GM10266 (cell line): ENCODE measurements around the gene PRKG1.

Source experiments
- DNase-seq: peaks from one replicate; pipeline ENCODE4 v3.0.0; 2012; ENCODE audit errors: extremely low spot score
- CTCF ChIP-seq: IDR thresholded peaks from 2 replicates; pipeline ENCODE4 v1.5.1; 2012; ENCODE audit warnings: mild to moderate bottlenecking, low read depth; ENCODE audit not compliant: control insufficient read depth, insufficient read depth; ENCODE audit errors: missing control alignments

Gene PRKG1

GRCh38 chr10:51937308-51938140 is 863.2 kb downstream of the PRKG1 start:
- DNase-seq: no peak
- TF ChIP-seq CTCF: no peak

- no peak for DNase-seq
- no peak for TF ChIP-seq CTCF
These were observed 876.2 kb downstream of the PRKG1 start for GRCh38 chr10:51950371-51950995.

- no peak for DNase-seq
- no peak for TF ChIP-seq CTCF
These were observed 876.8 kb downstream of the PRKG1 start for GRCh38 chr10:51950996-51951555.

GRCh38 chr10:51951601-51952000 is 877.3 kb downstream of the PRKG1 start:
- no peak for TF ChIP-seq CTCF
- no peak for DNase-seq

GRCh38 chr10:51952056-51952455 is 877.8 kb downstream of the PRKG1 start:
- DNase-seq: no peak
- TF ChIP-seq CTCF: no peak

GRCh38 chr10:51955696-51956095 is 881.4 kb downstream of the PRKG1 start:
- TF ChIP-seq CTCF: no peak
- DNase-seq: no peak

- DNase-seq: no peak
- no peak for TF ChIP-seq CTCF
These were observed 882.5 kb downstream of the PRKG1 start for GRCh38 chr10:51956822-51957221.
